Right atrium auricular region (tissue), 2 donors: ENCODE data around the gene BCAR3. TPM values are rescaled to one million over a fixed set of nuclear protein-coding genes. Genes with fewer than 3 reads are reported as not detected.
"Not testable (repeated sequence)": the region's sequence is repeated elsewhere in the genome, so short reads cannot be mapped to it uniquely, and the experiment has no call there.

ENCODE experiments used
- DNase-seq: peaks from one replicate; pipeline ENCODE4 v3.0.0-alpha.2; 2019; ENCODE audit warnings: low spot score
- H3K27ac ChIP-seq, 2 donors: fragments of 200-600 bp; sonication (generic); 1 replicate in 1 of 2; 2 replicates in 1 of 2; pipeline ENCODE4 v1.5.1; 2016 to 2019
- H3K27me3 ChIP-seq, 2 donors: fragments of 200-600 bp; sonication (generic); one replicate each; pipeline versions ENCODE4 v1.5.1 to v1.6.0; 2017 to 2019
- H3K36me3 ChIP-seq: fragments of 200-600 bp; sonication (generic); one replicate; pipeline ENCODE4 v1.5.1; 2016
- H3K4me1 ChIP-seq, 2 donors: fragments of 200-600 bp; sonication (generic); one replicate each; pipeline versions ENCODE4 v1.5.1 to v1.6.0; 2017 to 2019
- H3K4me3 ChIP-seq, 2 donors: fragments of 200-600 bp; sonication (generic); 1 replicate in 1 of 2; 2 replicates in 1 of 2; pipeline ENCODE4 v1.5.1; 2017 to 2019; ENCODE audit warnings: mild to moderate bottlenecking in 1 of 2, moderate library complexity in 1 of 2
- H3K9me3 ChIP-seq, 2 donors: fragments of 200-600 bp; sonication (generic); one replicate each; pipeline ENCODE4 v1.5.1; 2019
- total RNA-seq, 2 donors: library from RNA; depleted of rRNA; stranded (reverse); fragments of >200 nt; gene quantifications; one replicate each; pipeline ENCODE4 v1.1.0, GENCODE V29; 2016
- TF ChIP-seq, protein P1 (sequence below), 2 donors: fragments of 200-600 bp; sonication (generic); IDR thresholded peaks; one replicate each; pipeline ENCODE4 v1.5.1; 2019; ENCODE audit warnings: antibody characterized with exemption in 2 of 2

The BCAR3 gene
- total RNA-seq, 2 donors from 2014 or later: 12.7 to 19.3 TPM

DNA sequence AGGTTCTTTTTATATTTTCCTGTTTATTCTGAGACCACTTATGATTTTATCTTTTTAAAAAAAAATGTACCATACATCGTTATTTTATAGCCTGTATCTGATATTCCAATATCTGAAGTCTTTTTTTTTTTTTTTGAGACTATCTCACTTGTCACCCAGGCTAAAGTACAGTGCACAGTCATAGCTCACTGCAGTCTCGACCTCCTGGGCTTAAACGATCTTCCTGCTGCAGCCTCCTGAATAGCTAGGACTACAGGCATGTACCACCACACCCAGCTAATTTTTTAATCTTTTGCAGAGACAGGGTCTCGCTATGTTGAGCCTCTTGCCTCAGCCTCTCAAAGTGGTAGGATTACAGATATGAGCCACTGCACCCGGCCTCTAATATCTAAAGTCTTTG is 25.1 kb downstream of the BCAR3 start:
- Histone ChIP-seq H3K9me3 (no peaks in the 10 kb centered on the region), H3K27ac (no peak overlapping the region), H3K4me1 (peaks cover 0 to 15% of the 10 kb centered on the region in 2 donors), H3K4me3 (no peak overlapping the region), H3K27me3 (no peaks in the 10 kb centered on the region), H3K36me3 (no peaks in the 10 kb centered on the region)
- TF ChIP-seq, protein P1, sequence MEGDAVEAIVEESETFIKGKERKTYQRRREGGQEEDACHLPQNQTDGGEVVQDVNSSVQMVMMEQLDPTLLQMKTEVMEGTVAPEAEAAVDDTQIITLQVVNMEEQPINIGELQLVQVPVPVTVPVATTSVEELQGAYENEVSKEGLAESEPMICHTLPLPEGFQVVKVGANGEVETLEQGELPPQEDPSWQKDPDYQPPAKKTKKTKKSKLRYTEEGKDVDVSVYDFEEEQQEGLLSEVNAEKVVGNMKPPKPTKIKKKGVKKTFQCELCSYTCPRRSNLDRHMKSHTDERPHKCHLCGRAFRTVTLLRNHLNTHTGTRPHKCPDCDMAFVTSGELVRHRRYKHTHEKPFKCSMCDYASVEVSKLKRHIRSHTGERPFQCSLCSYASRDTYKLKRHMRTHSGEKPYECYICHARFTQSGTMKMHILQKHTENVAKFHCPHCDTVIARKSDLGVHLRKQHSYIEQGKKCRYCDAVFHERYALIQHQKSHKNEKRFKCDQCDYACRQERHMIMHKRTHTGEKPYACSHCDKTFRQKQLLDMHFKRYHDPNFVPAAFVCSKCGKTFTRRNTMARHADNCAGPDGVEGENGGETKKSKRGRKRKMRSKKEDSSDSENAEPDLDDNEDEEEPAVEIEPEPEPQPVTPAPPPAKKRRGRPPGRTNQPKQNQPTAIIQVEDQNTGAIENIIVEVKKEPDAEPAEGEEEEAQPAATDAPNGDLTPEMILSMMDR (IDR thresholded peaks at IDR 0.05): no peak
- DNase-seq: no peak

DNA sequence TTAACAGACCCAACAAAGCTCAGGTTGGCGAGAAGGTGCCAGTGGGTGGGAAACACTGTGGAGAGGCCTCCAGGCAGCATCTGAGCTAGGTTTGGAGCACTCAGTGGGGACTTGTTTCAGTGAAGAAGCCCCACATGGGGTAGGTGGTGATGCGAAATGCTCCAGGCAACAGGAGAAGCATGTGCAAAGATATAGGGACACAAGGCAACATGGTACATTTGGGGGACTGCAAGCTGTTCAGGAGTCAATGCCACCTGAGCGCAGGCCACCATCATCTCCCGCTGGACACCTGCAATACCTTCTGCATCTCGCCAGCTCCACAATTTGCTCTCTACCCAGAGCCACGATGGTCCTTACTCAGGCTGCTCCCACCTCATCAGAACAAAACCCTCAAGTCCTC is 28.0 kb downstream of the BCAR3 start:
- no peaks in the 10 kb centered on the region for H3K27me3 ChIP-seq

DNA sequence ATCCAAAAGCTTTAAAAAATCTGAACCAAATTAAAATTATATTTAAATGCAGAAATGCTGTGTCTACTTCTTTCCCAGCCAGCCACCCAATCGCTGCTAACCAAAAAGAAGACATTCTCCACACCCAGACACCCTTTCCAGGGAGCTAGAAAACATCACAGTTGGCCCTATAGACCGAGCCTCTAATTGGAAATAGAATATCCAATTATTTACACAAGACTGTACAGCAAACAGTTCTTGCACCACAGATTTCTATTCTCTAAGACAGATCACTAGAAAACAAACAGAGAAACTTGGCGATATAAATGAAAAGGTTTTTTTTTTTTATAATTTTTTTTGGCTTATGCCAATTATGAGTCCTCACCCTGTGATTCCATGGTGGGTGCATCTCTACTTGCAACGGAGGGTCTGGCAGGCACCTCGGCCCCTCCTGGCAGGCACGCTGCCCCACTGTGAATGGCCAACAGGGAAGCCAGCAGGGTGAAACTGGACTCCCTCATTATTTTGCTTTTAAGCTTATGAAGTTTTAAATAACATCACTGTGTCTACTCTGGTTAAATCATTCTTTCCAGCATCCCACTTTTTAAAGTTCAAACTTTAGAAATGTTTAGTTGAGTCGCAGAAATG is 29.2 kb downstream of the BCAR3 start:
- TF ChIP-seq, protein P1 (IDR thresholded peaks at IDR 0.05): no peak
- Histone ChIP-seq H3K9me3 (no peaks in the 10 kb centered on the region), H3K36me3 (no peaks in the 10 kb centered on the region), H3K4me3 (no peak overlapping the region), H3K4me1 (no peaks in the 10 kb centered on the region), H3K27ac (no peak overlapping the region), H3K27me3 (no peaks in the 10 kb centered on the region)
- peak; percentile 40 for DNase-seq

More for the DNA sequence above, 28.0 kb downstream of the BCAR3 start:
- Histone ChIP-seq H3K9me3 (no peaks in the 10 kb centered on the region), H3K36me3 (no peaks in the 10 kb centered on the region), H3K4me1 (no peaks in the 10 kb centered on the region), H3K4me3 (no peak overlapping the region), H3K27ac (no peak overlapping the region)
- TF ChIP-seq, protein P1 (IDR thresholded peaks at IDR 0.05): no peak
- DNase-seq: no peak

DNA sequence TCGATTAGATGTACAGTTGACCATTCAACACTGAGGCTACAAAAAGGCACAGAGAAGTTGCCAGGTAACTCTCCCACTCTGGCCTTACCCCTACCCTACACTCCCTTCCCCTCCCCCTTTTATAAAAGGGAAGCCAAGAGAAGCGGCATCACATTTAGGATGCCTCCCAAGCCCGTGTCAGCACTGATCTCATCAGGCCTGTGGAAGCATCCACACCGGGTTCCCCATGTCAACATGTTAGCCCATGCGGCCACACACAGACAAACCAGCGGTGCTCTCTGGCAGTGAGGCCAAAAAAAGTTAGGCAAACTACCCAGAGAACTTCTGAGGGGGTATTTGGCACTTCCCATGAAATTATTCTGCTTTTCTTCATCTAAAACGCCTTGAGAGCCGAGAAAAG is 29.9 kb downstream of the BCAR3 start:
- H3K9me3 ChIP-seq: no peaks in the 10 kb centered on the region
- no peaks in the 10 kb centered on the region for H3K36me3 ChIP-seq
- H3K4me1 ChIP-seq: no peaks in the 10 kb centered on the region
- DNase-seq: no peak
- TF ChIP-seq, protein P1 (IDR thresholded peaks at IDR 0.05): no peak
- no peaks in the 10 kb centered on the region for H3K27me3 ChIP-seq
- H3K27ac ChIP-seq: no peak overlapping the region
- no peak overlapping the region for H3K4me3 ChIP-seq

DNA sequence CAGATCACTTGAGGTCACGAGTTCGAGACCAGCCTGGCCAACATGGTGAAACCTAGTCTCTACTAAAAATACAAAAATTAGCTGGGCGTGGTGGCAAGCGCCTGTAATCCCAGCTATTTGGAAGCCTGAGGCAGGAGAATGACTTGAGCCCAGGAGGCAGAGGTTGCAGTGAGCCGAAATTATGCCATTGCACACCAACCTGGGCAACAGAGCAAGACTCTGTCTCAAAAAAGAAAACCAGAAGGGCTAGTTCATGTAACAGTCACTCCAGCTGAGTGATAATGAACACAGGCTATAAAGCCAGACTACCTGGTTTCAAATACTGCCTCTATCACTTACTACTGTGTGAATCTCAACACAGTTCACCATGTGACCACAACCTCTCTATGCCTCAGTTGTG is 31.5 kb downstream of the BCAR3 start:
- H3K9me3 ChIP-seq, H3K27ac ChIP-seq, H3K36me3 ChIP-seq, H3K4me3 ChIP-seq, H3K27me3 ChIP-seq, H3K4me1 ChIP-seq, DNase-seq: not testable (repeated sequence)

DNA sequence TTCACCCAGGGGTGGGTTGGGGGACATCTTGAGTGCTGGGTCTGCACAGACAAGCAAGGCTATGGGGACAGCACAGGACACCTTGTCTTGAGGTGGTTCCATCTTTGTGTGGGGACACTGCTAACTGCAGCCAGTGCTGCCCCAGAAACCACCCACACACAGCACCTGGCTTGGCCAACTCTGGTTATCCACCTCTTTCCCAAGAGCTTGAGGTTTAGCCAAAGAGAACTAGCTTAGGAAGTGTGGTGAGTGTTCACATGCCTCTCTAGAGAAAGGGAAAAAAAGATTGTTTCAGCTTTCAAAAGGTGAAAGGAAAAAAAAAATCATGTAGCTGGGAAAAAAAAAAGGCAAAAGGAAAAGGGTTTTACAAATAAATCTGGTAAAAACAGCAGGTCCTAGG is 32.4 kb downstream of the BCAR3 start:
- Histone ChIP-seq H3K27me3 (no peaks in the 10 kb centered on the region), H3K4me1 (no peaks in the 10 kb centered on the region), H3K4me3 (no peak overlapping the region), H3K36me3 (no peaks in the 10 kb centered on the region), H3K9me3 (no peaks in the 10 kb centered on the region), H3K27ac (no peak overlapping the region)
- DNase-seq: no peak
- TF ChIP-seq, protein P1 (IDR thresholded peaks at IDR 0.05): no peak
